IPS-NIHi7 (cell line): ENCODE results near the gene CINP.
A peak's percentile ranks its signal among the peaks of the same experiment; 100 is the strongest.
"Not testable (repeated sequence)": the region's sequence is repeated elsewhere in the genome, so short reads cannot be mapped to it uniquely, and the experiment has no call there.

ENCODE experiments used
- DNase-seq: peaks from one replicate; pipeline ENCODE4 v3.0.0; 2012; ENCODE audit warnings: mixed read lengths; ENCODE audit errors: extremely low spot score

The CINP gene

GRCh38 chr14:102353126-102353619 lies 9.5 kb downstream of the CINP start:
- no peak for DNase-seq

- DNase-seq = no peak
Measured at GRCh38 chr14:102352213-102352612, 10.5 kb downstream of the CINP start.

GRCh38 chr14:102351593-102351992 lies 11.1 kb downstream of the CINP start:
- DNase-seq = not testable (repeated sequence)

GRCh38 chr14:102351023-102351422 lies 11.7 kb downstream of the CINP start:
- DNase-seq = no peak

GRCh38 chr14:102348376-102348775 lies 14.3 kb downstream of the CINP start:
- no peak for DNase-seq

GRCh38 chr14:102346645-102347044 lies 16.0 kb downstream of the CINP start:
- no peak for DNase-seq

- no peak for DNase-seq
Measured at GRCh38 chr14:102345232-102345631, 17.5 kb downstream of the CINP start.

GRCh38 chr14:102344485-102344884 lies 18.2 kb downstream of the CINP start:
- no peak for DNase-seq

- DNase-seq = no peak
Measured at GRCh38 chr14:102344084-102344483, 18.6 kb downstream of the CINP start.

GRCh38 chr14:102342238-102342637 lies 20.5 kb downstream of the CINP start:
- DNase-seq = no peak

GRCh38 chr14:102341566-102341965 lies 21.1 kb downstream of the CINP start:
- no peak for DNase-seq

- DNase-seq = no peak
Measured at GRCh38 chr14:102338724-102339123, 24.0 kb downstream of the CINP start.

- DNase-seq = no peak
Measured at GRCh38 chr14:102335163-102335562, 27.5 kb downstream of the CINP start.

- DNase-seq = no peak
Measured at GRCh38 chr14:102333795-102334705, 28.6 kb downstream of the CINP start.

GRCh38 chr14:102333390-102333789 lies 29.3 kb downstream of the CINP start:
- no peak for DNase-seq

GRCh38 chr14:102330806-102331205 lies 31.9 kb downstream of the CINP start:
- DNase-seq = no peak

- not testable (repeated sequence) for DNase-seq
Measured at GRCh38 chr14:102329381-102329780, 33.3 kb downstream of the CINP start.

- no peak for DNase-seq
Measured at GRCh38 chr14:102326583-102326982, 36.1 kb downstream of the CINP start.

GRCh38 chr14:102325791-102326345 lies 36.8 kb downstream of the CINP start:
- DNase-seq = no peak

GRCh38 chr14:102323102-102323501 lies 39.6 kb downstream of the CINP start:
- DNase-seq = peak; percentile 40

- no peak for DNase-seq
Measured at GRCh38 chr14:102321456-102322422, 41.0 kb downstream of the CINP start.
